GM23338 (cell line): ENCODE results near the gene OTUB1.

Experiments
- CTCF ChIP-seq, 2 experiments: fragments of 200-600 bp in 1 of 2; sonication (generic) in 1 of 2; conservative IDR thresholded peaks; 2 replicates each; pipeline versions ENCODE4 v1.5.1 to v1.6.1; 2016 to 2017; ENCODE audit warnings: antibody characterized with exemption in 2 of 2, low read depth in 2 of 2, mild to moderate bottlenecking in 2 of 2, moderate library complexity in 1 of 2
- EZH2 ChIP-seq: fragments of 200-600 bp; sonication (generic); IDR thresholded peaks from one replicate; pipeline ENCODE4 v1.8.0; 2017; ENCODE audit warnings: antibody characterized with exemption, mild to moderate bottlenecking, low read depth; ENCODE audit not compliant: unreplicated experiment
- EZH2phosphoT487 ChIP-seq: fragments of 200-600 bp; sonication (generic); IDR thresholded peaks from one replicate; pipeline ENCODE4 v1.8.1; 2018; ENCODE audit warnings: antibody characterized with exemption; ENCODE audit not compliant: unreplicated experiment
- NANOG ChIP-seq: IDR thresholded peaks from 2 replicates; pipeline ENCODE4 v1.6.1; 2016; ENCODE audit warnings: antibody characterized with exemption, borderline replicate concordance
- POLR2AphosphoS5 ChIP-seq: IDR thresholded peaks from 2 replicates; pipeline ENCODE4 v1.6.1; 2016; ENCODE audit warnings: antibody characterized with exemption, low read depth
- STAT1 ChIP-seq: IDR thresholded peaks from one replicate; pipeline ENCODE4 v1.6.1; 2016; ENCODE audit warnings: antibody characterized with exemption; ENCODE audit not compliant: unreplicated experiment
- ZNF114 ChIP-seq: fragments of 250-450 bp; sonication (Bioruptor Pico); IDR thresholded peaks from 2 replicates; pipeline ENCODE4 v1.5.0; 2020; ENCODE audit warnings: mild to moderate bottlenecking, moderate library complexity
- TF ChIP-seq, protein P1 (sequence below): IDR thresholded peaks from one replicate; pipeline ENCODE4 v1.6.1; 2018; ENCODE audit warnings: antibody characterized with exemption; ENCODE audit not compliant: unreplicated experiment

GRCh38 chr11:63996512-63996911 lies 10.3 kb downstream of the OTUB1 start:
- no peak for TF ChIP-seq EZH2
- no peak for TF ChIP-seq CTCF (conservative IDR thresholded peaks at IDR 0.05; ENCODE audit: low read depth in 2 of 2)
- TF ChIP-seq, protein P1, sequence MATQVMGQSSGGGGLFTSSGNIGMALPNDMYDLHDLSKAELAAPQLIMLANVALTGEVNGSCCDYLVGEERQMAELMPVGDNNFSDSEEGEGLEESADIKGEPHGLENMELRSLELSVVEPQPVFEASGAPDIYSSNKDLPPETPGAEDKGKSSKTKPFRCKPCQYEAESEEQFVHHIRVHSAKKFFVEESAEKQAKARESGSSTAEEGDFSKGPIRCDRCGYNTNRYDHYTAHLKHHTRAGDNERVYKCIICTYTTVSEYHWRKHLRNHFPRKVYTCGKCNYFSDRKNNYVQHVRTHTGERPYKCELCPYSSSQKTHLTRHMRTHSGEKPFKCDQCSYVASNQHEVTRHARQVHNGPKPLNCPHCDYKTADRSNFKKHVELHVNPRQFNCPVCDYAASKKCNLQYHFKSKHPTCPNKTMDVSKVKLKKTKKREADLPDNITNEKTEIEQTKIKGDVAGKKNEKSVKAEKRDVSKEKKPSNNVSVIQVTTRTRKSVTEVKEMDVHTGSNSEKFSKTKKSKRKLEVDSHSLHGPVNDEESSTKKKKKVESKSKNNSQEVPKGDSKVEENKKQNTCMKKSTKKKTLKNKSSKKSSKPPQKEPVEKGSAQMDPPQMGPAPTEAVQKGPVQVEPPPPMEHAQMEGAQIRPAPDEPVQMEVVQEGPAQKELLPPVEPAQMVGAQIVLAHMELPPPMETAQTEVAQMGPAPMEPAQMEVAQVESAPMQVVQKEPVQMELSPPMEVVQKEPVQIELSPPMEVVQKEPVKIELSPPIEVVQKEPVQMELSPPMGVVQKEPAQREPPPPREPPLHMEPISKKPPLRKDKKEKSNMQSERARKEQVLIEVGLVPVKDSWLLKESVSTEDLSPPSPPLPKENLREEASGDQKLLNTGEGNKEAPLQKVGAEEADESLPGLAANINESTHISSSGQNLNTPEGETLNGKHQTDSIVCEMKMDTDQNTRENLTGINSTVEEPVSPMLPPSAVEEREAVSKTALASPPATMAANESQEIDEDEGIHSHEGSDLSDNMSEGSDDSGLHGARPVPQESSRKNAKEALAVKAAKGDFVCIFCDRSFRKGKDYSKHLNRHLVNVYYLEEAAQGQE = no peak
- no peak for TF ChIP-seq EZH2phosphoT487
- no peak for TF ChIP-seq POLR2AphosphoS5
- TF ChIP-seq ZNF114 = no peak
- TF ChIP-seq NANOG = no peak
- TF ChIP-seq STAT1 = no peak
